ENCODE data around the gene RAB3C.

DNA sequence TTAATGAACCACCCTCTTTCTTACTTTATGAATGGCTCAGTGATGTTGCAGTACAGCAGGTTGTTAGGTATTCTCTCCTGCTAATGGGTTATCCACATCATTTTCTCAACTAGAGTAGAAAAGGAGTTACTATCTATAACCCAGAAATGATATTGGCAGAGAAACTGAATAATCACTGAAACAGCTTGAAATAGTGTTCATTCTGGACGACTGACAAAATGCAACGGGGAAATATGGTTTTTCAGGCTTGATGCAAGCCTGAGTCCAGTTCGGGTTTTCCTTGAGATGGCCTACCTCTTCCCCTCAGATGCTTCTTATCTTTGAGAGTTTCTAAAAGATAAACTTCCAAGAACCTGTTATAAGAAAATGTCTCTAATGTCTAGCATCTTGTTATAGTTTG is 187.3 kb downstream of the RAB3C start:
- TF ChIP-seq, protein P1, sequence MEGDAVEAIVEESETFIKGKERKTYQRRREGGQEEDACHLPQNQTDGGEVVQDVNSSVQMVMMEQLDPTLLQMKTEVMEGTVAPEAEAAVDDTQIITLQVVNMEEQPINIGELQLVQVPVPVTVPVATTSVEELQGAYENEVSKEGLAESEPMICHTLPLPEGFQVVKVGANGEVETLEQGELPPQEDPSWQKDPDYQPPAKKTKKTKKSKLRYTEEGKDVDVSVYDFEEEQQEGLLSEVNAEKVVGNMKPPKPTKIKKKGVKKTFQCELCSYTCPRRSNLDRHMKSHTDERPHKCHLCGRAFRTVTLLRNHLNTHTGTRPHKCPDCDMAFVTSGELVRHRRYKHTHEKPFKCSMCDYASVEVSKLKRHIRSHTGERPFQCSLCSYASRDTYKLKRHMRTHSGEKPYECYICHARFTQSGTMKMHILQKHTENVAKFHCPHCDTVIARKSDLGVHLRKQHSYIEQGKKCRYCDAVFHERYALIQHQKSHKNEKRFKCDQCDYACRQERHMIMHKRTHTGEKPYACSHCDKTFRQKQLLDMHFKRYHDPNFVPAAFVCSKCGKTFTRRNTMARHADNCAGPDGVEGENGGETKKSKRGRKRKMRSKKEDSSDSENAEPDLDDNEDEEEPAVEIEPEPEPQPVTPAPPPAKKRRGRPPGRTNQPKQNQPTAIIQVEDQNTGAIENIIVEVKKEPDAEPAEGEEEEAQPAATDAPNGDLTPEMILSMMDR (optimal IDR thresholded peaks at IDR 0.05 in 1 of 3, IDR thresholded peaks at IDR 0.05 in 1 of 3, conservative IDR thresholded peaks at IDR 0.05 in 1 of 3; ENCODE audit: extremely low read depth in 1 of 3, insufficient read depth in 2 of 3, low read length in 3 of 3): no peak
- TF ChIP-seq EZH2 (IDR thresholded peaks at IDR 0.05; ENCODE audit: low read length): no peak
